GM21528 (cell line): ENCODE data around the gene FCRL4.
"Not testable (repeated sequence)": the region's sequence is repeated elsewhere in the genome, so short reads cannot be mapped to it uniquely, and the experiment has no call there.

Source experiments
- ATAC-seq: cut with Tn5 transposase; IDR thresholded peaks from one replicate; pipeline ENCODE4 v1.9.1; 2021; ENCODE audit warnings: mild to moderate bottlenecking, moderate library complexity; ENCODE audit not compliant: unreplicated experiment, low FRiP score

The FCRL4 gene

GRCh38 chr1:157558119-157558518 is 39.8 kb downstream of the FCRL4 start:
- no peak for ATAC-seq

GRCh38 chr1:157551694-157552693 is 45.9 kb downstream of the FCRL4 start, which contains the start of gene FCRL5:
FCRL5 (minus strand) TSS chr1:157552515; CDS start chr1:157552362, 153 bp downstream.
- peak; percentile 76 for ATAC-seq

GRCh38 chr1:157548081-157548480 is 49.8 kb downstream of the FCRL4 start:
- ATAC-seq = not testable (repeated sequence)

- ATAC-seq = no peak
Observed at GRCh38 chr1:157542676-157543075, 55.2 kb downstream of the FCRL4 start.

GRCh38 chr1:157540852-157541251 is 57.0 kb downstream of the FCRL4 start:
- ATAC-seq = no peak

- no peak for ATAC-seq
Observed at GRCh38 chr1:157540160-157540748, 57.6 kb downstream of the FCRL4 start.

- no peak for ATAC-seq
Observed at GRCh38 chr1:157539568-157539967, 58.3 kb downstream of the FCRL4 start.

- ATAC-seq = no peak
Observed at GRCh38 chr1:157532569-157532968, 65.3 kb downstream of the FCRL4 start.

- peak; percentile 85 for ATAC-seq
Observed at GRCh38 chr1:157523774-157524493, 74.0 kb downstream of the FCRL4 start.
